A549 (cell line): ENCODE data around the gene SLC43A3.

ENCODE experiments used
- CEBPB ChIP-seq, 2 experiments: fragments of >200 bp in 1 of 2; sonication (Bioruptor Twin) in 1 of 2; formaldehyde crosslinking in 1 of 2; IDR thresholded peaks; 2 replicates each; pipeline ENCODE4 v1.6.1; 2012 to 2016
- EHMT2 ChIP-seq: fragments of 200-600 bp; sonication (generic); IDR thresholded peaks from 2 replicates; pipeline ENCODE4 v1.6.1; 2016; ENCODE audit warnings: antibody characterized with exemption, low read depth, mild to moderate bottlenecking, moderate library complexity
- FOSL2 ChIP-seq, 2 experiments: fragments of 450-650 bp in 1 of 2; fragments of >200 bp in 1 of 2; sonication (Bioruptor Twin) in 1 of 2; formaldehyde crosslinking; IDR thresholded peaks; 2 replicates each; pipeline versions ENCODE4 v1.5.0 to v1.6.1; 2016 to 2020; ENCODE audit warnings: mild to moderate bottlenecking in 1 of 2, moderate library complexity in 1 of 2
- KDM1A ChIP-seq: fragments of 200-600 bp; sonication (generic); IDR thresholded peaks from 2 replicates; pipeline ENCODE4 v1.6.1; 2016; ENCODE audit warnings: low read depth, mild to moderate bottlenecking
- POLR2A ChIP-seq: IDR thresholded peaks from 2 replicates; pipeline ENCODE4 v1.6.1; 2012; ENCODE audit warnings: mild to moderate bottlenecking, low read length
- TF ChIP-seq, protein P1 (sequence below): fragments of >200 bp; sonication (Bioruptor Twin); formaldehyde crosslinking; IDR thresholded peaks from 3 replicates; pipeline ENCODE4 v1.5.1; 2016
- TF ChIP-seq, protein P2 (sequence below): fragments of 150-350 bp; IDR thresholded peaks from 2 replicates; pipeline ENCODE4 v1.6.1; 2014; ENCODE audit warnings: low read depth, mild to moderate bottlenecking, low read length
- TF ChIP-seq, protein P3 (sequence below): fragments of 200-600 bp; sonication (generic); IDR thresholded peaks from 2 replicates; pipeline ENCODE4 v1.6.1; 2016; ENCODE audit warnings: antibody characterized with exemption, mild to moderate bottlenecking, moderate library complexity
- TF ChIP-seq, protein P4 (sequence below): IDR thresholded peaks from 2 replicates; pipeline ENCODE4 v1.6.1; 2012

DNA sequence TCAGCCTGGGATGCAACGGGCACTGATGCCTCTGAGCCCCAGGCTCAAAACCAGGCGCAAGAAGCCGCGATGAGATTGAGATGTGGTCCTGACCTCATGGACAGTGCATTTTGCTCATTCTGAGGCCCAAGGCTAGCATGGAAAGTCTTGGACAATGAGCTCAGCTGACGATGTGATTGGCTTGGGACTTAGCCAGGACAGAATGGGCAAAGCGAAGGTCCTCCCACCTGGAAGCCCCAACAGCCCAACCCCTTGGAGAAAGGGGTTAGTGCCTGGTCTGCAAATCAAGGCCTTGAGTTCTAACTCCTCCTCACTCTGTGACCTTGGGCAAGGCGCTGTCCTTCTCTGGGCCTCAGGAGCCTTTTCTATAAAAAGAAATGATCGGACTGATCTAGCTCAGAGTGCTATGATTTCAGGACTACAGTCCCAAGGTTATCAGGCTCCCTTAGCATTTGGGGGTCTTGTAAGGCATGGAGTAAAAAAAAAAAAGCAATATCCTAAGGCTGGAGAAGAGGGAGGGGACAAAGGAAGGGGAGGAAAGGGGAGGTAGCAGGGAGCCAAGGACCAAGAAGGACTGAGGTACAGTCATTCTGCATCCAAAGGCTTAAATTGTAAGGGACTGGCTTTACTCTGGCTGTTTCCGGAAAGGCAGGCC lies 2.7 kb downstream of the SLC43A3 start:
- TF ChIP-seq FOSL2 (IDR thresholded peaks at IDR 0.05) (no peak), FOSL2 (CRISPR knock-in tag; IDR thresholded peaks at IDR 0.05) (no peak), EHMT2 (no peak), KDM1A (no peak), POLR2A (no peak), CEBPB (IDR thresholded peaks at IDR 0.05) (no peak)
- TF ChIP-seq, protein P1, sequence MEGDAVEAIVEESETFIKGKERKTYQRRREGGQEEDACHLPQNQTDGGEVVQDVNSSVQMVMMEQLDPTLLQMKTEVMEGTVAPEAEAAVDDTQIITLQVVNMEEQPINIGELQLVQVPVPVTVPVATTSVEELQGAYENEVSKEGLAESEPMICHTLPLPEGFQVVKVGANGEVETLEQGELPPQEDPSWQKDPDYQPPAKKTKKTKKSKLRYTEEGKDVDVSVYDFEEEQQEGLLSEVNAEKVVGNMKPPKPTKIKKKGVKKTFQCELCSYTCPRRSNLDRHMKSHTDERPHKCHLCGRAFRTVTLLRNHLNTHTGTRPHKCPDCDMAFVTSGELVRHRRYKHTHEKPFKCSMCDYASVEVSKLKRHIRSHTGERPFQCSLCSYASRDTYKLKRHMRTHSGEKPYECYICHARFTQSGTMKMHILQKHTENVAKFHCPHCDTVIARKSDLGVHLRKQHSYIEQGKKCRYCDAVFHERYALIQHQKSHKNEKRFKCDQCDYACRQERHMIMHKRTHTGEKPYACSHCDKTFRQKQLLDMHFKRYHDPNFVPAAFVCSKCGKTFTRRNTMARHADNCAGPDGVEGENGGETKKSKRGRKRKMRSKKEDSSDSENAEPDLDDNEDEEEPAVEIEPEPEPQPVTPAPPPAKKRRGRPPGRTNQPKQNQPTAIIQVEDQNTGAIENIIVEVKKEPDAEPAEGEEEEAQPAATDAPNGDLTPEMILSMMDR: no peak
- TF ChIP-seq, protein P2, sequence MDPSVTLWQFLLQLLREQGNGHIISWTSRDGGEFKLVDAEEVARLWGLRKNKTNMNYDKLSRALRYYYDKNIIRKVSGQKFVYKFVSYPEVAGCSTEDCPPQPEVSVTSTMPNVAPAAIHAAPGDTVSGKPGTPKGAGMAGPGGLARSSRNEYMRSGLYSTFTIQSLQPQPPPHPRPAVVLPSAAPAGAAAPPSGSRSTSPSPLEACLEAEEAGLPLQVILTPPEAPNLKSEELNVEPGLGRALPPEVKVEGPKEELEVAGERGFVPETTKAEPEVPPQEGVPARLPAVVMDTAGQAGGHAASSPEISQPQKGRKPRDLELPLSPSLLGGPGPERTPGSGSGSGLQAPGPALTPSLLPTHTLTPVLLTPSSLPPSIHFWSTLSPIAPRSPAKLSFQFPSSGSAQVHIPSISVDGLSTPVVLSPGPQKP: no peak
- TF ChIP-seq, protein P3, sequence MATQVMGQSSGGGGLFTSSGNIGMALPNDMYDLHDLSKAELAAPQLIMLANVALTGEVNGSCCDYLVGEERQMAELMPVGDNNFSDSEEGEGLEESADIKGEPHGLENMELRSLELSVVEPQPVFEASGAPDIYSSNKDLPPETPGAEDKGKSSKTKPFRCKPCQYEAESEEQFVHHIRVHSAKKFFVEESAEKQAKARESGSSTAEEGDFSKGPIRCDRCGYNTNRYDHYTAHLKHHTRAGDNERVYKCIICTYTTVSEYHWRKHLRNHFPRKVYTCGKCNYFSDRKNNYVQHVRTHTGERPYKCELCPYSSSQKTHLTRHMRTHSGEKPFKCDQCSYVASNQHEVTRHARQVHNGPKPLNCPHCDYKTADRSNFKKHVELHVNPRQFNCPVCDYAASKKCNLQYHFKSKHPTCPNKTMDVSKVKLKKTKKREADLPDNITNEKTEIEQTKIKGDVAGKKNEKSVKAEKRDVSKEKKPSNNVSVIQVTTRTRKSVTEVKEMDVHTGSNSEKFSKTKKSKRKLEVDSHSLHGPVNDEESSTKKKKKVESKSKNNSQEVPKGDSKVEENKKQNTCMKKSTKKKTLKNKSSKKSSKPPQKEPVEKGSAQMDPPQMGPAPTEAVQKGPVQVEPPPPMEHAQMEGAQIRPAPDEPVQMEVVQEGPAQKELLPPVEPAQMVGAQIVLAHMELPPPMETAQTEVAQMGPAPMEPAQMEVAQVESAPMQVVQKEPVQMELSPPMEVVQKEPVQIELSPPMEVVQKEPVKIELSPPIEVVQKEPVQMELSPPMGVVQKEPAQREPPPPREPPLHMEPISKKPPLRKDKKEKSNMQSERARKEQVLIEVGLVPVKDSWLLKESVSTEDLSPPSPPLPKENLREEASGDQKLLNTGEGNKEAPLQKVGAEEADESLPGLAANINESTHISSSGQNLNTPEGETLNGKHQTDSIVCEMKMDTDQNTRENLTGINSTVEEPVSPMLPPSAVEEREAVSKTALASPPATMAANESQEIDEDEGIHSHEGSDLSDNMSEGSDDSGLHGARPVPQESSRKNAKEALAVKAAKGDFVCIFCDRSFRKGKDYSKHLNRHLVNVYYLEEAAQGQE: no peak
- TF ChIP-seq, protein P4, sequence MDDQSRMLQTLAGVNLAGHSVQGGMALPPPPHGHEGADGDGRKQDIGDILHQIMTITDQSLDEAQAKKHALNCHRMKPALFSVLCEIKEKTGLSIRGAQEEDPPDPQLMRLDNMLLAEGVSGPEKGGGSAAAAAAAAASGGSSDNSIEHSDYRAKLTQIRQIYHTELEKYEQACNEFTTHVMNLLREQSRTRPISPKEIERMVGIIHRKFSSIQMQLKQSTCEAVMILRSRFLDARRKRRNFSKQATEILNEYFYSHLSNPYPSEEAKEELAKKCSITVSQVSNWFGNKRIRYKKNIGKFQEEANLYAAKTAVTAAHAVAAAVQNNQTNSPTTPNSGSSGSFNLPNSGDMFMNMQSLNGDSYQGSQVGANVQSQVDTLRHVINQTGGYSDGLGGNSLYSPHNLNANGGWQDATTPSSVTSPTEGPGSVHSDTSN: no peak
